ENCODE data around the gene N4BP2L2. TPM values are rescaled to one million over a fixed set of nuclear protein-coding genes. Genes with fewer than 3 reads are reported as not detected.

N4BP2L2 gene
- total and polyA plus RNA-seq, 2 of the 13 experiments (the other 11 are each of a cell fraction or from before 2014, with no cell fraction given) = 58.9 to 81.2 TPM

GRCh38 chr13:32427852-32428580 lies 110.6 kb downstream of the N4BP2L2 start, which contains the start of gene N4BP2L1 (continued):
- TF ChIP-seq MAFG (CRISPR knock-in tag; IDR thresholded peaks at IDR 0.05) (no peak), TMF1 (CRISPR knock-in tag; IDR thresholded peaks at IDR 0.05; ENCODE audit: low read depth) (0 out of 2 replicates have a peak, but pooled peaks have one; percentile 12), ZNF232 (CRISPR knock-in tag; IDR thresholded peaks at IDR 0.05; ENCODE audit: borderline replicate concordance) (peak; percentile 62; the same call in 1 of the 2 replicates), RELA (CRISPR knock-in tag; IDR thresholded peaks at IDR 0.05) (peak; percentile 34; the same call in 1 of the 2 replicates), ZNF580 (CRISPR knock-in tag; IDR thresholded peaks at IDR 0.05; ENCODE audit: borderline replicate concordance, low read depth) (0 out of 2 replicates have a peak, but pooled peaks have one; percentile 82), FOXK1 (CRISPR knock-in tag; IDR thresholded peaks at IDR 0.05; ENCODE audit: borderline replicate concordance, low read depth) (peak; percentile 87), EZH2 (conservative IDR thresholded peaks at IDR 0.05; ENCODE audit: low read depth, low read length) (no peak), POGZ (CRISPR knock-in tag; IDR thresholded peaks at IDR 0.05) (peak; percentile 86), NFKB2 (CRISPR knock-in tag; IDR thresholded peaks at IDR 0.05; ENCODE audit: borderline replicate concordance) (0 out of 2 replicates have a peak, but pooled peaks have one; percentile 70), ZNF205 (CRISPR knock-in tag; IDR thresholded peaks at IDR 0.05) (0 out of 2 replicates have a peak, but pooled peaks have one; percentile 34), POLR2A (IDR thresholded peaks at IDR 0.05; ENCODE audit: insufficient read depth in 1 of 2, low read depth in 2 of 2, low read length in 2 of 2) (peak; percentile 69 to 74), ZNF878 (CRISPR knock-in tag; IDR thresholded peaks at IDR 0.05) (peak; percentile 76; the same call in 1 of the 2 replicates), SPEN (CRISPR knock-in tag; IDR thresholded peaks at IDR 0.05; ENCODE audit: low read depth) (peak; percentile 87), ZKSCAN1 (IDR thresholded peaks at IDR 0.05; ENCODE audit: low read length) (0 out of 2 replicates have a peak, but pooled peaks have one; percentile 12), THYN1 (CRISPR knock-in tag; IDR thresholded peaks at IDR 0.05; ENCODE audit: borderline replicate concordance, low read depth) (no peak), HMGXB3 (CRISPR knock-in tag; IDR thresholded peaks at IDR 0.05; ENCODE audit: borderline replicate concordance) (peak; percentile 56; the same call in 1 of the 2 replicates), ZNF121 (CRISPR knock-in tag; IDR thresholded peaks at IDR 0.05) (peak; percentile 23; the same call in 1 of the 2 replicates), ZNF335 (CRISPR knock-in tag; IDR thresholded peaks at IDR 0.05) (peak; percentile 38; the same call in 1 of the 2 replicates), SP1 (IDR thresholded peaks at IDR 0.05) (no peak), SP1 (CRISPR knock-in tag; IDR thresholded peaks at IDR 0.05) (peak; percentile 67; the same call in 1 of the 2 replicates)
- TF ChIP-seq, protein P1, sequence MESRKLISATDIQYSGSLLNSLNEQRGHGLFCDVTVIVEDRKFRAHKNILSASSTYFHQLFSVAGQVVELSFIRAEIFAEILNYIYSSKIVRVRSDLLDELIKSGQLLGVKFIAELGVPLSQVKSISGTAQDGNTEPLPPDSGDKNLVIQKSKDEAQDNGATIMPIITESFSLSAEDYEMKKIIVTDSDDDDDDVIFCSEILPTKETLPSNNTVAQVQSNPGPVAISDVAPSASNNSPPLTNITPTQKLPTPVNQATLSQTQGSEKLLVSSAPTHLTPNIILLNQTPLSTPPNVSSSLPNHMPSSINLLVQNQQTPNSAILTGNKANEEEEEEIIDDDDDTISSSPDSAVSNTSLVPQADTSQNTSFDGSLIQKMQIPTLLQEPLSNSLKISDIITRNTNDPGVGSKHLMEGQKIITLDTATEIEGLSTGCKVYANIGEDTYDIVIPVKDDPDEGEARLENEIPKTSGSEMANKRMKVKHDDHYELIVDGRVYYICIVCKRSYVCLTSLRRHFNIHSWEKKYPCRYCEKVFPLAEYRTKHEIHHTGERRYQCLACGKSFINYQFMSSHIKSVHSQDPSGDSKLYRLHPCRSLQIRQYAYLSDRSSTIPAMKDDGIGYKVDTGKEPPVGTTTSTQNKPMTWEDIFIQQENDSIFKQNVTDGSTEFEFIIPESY (CRISPR knock-in tag; IDR thresholded peaks at IDR 0.05) = 0 out of 2 replicates have a peak, but pooled peaks have one; percentile 29
- TF ChIP-seq, protein P2, sequence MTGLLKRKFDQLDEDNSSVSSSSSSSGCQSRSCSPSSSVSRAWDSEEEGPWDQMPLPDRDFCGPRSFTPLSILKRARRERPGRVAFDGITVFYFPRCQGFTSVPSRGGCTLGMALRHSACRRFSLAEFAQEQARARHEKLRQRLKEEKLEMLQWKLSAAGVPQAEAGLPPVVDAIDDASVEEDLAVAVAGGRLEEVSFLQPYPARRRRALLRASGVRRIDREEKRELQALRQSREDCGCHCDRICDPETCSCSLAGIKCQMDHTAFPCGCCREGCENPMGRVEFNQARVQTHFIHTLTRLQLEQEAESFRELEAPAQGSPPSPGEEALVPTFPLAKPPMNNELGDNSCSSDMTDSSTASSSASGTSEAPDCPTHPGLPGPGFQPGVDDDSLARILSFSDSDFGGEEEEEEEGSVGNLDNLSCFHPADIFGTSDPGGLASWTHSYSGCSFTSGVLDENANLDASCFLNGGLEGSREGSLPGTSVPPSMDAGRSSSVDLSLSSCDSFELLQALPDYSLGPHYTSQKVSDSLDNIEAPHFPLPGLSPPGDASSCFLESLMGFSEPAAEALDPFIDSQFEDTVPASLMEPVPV (CRISPR knock-in tag; IDR thresholded peaks at IDR 0.05) = peak; percentile 73
